GM23338 (cell line): ENCODE measurements around the gene CYP2W1. TPM values are rescaled to one million over a fixed set of nuclear protein-coding genes. Genes with fewer than 3 reads are reported as not detected.
A peak's percentile ranks its signal among the peaks of the same experiment; 100 is the strongest.

Experiments
- ATAC-seq: fragments of 200-7000 bp; cut with Tn5 transposase; 3 replicates; pipeline ENCODE4 v1.9.1; 2020
- DNase-seq: peaks from one replicate; pipeline ENCODE4 v3.0.0-alpha.2; 2015; ENCODE audit warnings: low spot score
- H2AFZ ChIP-seq: fragments of 200-600 bp; sonication (generic); 2 replicates; pipeline ENCODE4 v1.8.0; 2016; ENCODE audit warnings: antibody characterized with exemption, mild to moderate bottlenecking, moderate library complexity
- H3F3A ChIP-seq: fragments of 200-600 bp; sonication (generic); replicated peaks from 2 replicates; pipeline ENCODE4 v1.8.0; 2017; ENCODE audit warnings: antibody characterized with exemption, mixed run types, low read depth
- H3K27ac ChIP-seq: fragments of 200-600 bp; sonication (generic); 2 replicates; pipeline ENCODE4 v1.6.1; 2016; ENCODE audit warnings: low read depth
- H3K27me3 ChIP-seq: fragments of 200-600 bp; sonication (generic); 2 replicates; pipeline ENCODE4 v1.8.0; 2016; ENCODE audit warnings: mild to moderate bottlenecking, mixed run types, moderate library complexity; ENCODE audit not compliant: insufficient read depth
- H3K36me3 ChIP-seq: fragments of 200-600 bp; sonication (generic); 2 replicates; pipeline ENCODE4 v1.8.0; 2016; ENCODE audit warnings: mild to moderate bottlenecking; ENCODE audit not compliant: insufficient read depth
- H3K4me1 ChIP-seq: fragments of 200-600 bp; sonication (generic); 2 replicates; pipeline ENCODE4 v1.8.0; 2016; ENCODE audit warnings: mild to moderate bottlenecking, moderate library complexity; ENCODE audit not compliant: insufficient read depth
- H3K4me2 ChIP-seq: fragments of 200-600 bp; sonication (generic); 2 replicates; pipeline ENCODE4 v1.7.1; 2017; ENCODE audit warnings: mixed run types
- H3K4me3 ChIP-seq: fragments of 200-600 bp; sonication (generic); 2 replicates; pipeline ENCODE4 v1.6.1; 2016; ENCODE audit warnings: mixed run types
- H3K79me2 ChIP-seq: fragments of 200-600 bp; sonication (generic); replicated peaks from 2 replicates; pipeline ENCODE4 v1.8.0; 2017; ENCODE audit warnings: mild to moderate bottlenecking; ENCODE audit not compliant: insufficient read depth
- H3K9me2 ChIP-seq: fragments of 200-600 bp; sonication (generic); 2 replicates; pipeline ENCODE4 v1.8.0; 2017; ENCODE audit not compliant: insufficient read depth
- H4K20me1 ChIP-seq: fragments of 200-600 bp; sonication (generic); replicated peaks from 2 replicates; pipeline ENCODE4 v1.8.0; 2017; ENCODE audit warnings: mild to moderate bottlenecking; ENCODE audit not compliant: insufficient read depth
- H3K27ac Mint-ChIP-seq: 2 replicates; pipeline ENCODE4 v1.8.0; 2020; ENCODE audit warnings: inconsistent platforms, mild to moderate bottlenecking, moderate library complexity, mixed read lengths
- H3K27me3 Mint-ChIP-seq: 3 replicates; pipeline ENCODE4 v1.8.0; 2022; ENCODE audit warnings: low read depth, mild to moderate bottlenecking, moderate library complexity, mixed read lengths, inconsistent platforms; ENCODE audit not compliant: insufficient read depth, poor library complexity
- H3K36me3 Mint-ChIP-seq: 3 replicates; pipeline ENCODE4 v1.8.0; 2021; ENCODE audit warnings: low read depth, mild to moderate bottlenecking, inconsistent platforms, moderate library complexity, mixed read lengths
- H3K4me1 Mint-ChIP-seq: 3 replicates; pipeline ENCODE4 v1.8.0; 2020; ENCODE audit warnings: mild to moderate bottlenecking, inconsistent platforms, mixed read lengths
- H3K4me3 Mint-ChIP-seq: 3 replicates; pipeline ENCODE4 v1.8.0; 2021; ENCODE audit warnings: moderate library complexity, mild to moderate bottlenecking, inconsistent platforms, mixed read lengths
- H3K9me3 Mint-ChIP-seq: 3 replicates; pipeline ENCODE4 v1.8.0; 2020; ENCODE audit warnings: moderate library complexity, mild to moderate bottlenecking, inconsistent platforms, mixed read lengths
- CREB1 ChIP-seq: fragments of 250-450 bp; sonication (Bioruptor Pico); IDR thresholded peaks from 2 replicates; pipeline ENCODE4 v1.5.0; 2020; ENCODE audit warnings: low read depth, mild to moderate bottlenecking, moderate library complexity
- ETS1 ChIP-seq: IDR thresholded peaks from 2 replicates; pipeline ENCODE4 v1.6.1; 2016; ENCODE audit warnings: antibody characterized with exemption
- EZH2 ChIP-seq: fragments of 200-600 bp; sonication (generic); IDR thresholded peaks from one replicate; pipeline ENCODE4 v1.8.0; 2017; ENCODE audit warnings: antibody characterized with exemption, mild to moderate bottlenecking, low read depth; ENCODE audit not compliant: unreplicated experiment
- EZH2phosphoT487 ChIP-seq: fragments of 200-600 bp; sonication (generic); IDR thresholded peaks from one replicate; pipeline ENCODE4 v1.8.1; 2018; ENCODE audit warnings: antibody characterized with exemption; ENCODE audit not compliant: unreplicated experiment
- JUNB ChIP-seq: IDR thresholded peaks from one replicate; pipeline ENCODE4 v1.6.1; 2016; ENCODE audit warnings: antibody characterized with exemption; ENCODE audit not compliant: unreplicated experiment
- NANOG ChIP-seq: IDR thresholded peaks from 2 replicates; pipeline ENCODE4 v1.6.1; 2016; ENCODE audit warnings: antibody characterized with exemption, borderline replicate concordance
- POLR2AphosphoS5 ChIP-seq: IDR thresholded peaks from 2 replicates; pipeline ENCODE4 v1.6.1; 2016; ENCODE audit warnings: antibody characterized with exemption, low read depth
- REST ChIP-seq: IDR thresholded peaks from one replicate; pipeline ENCODE4 v1.6.1; 2018; ENCODE audit warnings: antibody characterized with exemption; ENCODE audit not compliant: unreplicated experiment
- STAT1 ChIP-seq: IDR thresholded peaks from one replicate; pipeline ENCODE4 v1.6.1; 2016; ENCODE audit warnings: antibody characterized with exemption; ENCODE audit not compliant: unreplicated experiment
- ZNF114 ChIP-seq: fragments of 250-450 bp; sonication (Bioruptor Pico); IDR thresholded peaks from 2 replicates; pipeline ENCODE4 v1.5.0; 2020; ENCODE audit warnings: mild to moderate bottlenecking, moderate library complexity
- ZNF331 ChIP-seq: fragments of 250-450 bp; sonication (Bioruptor Pico); IDR thresholded peaks from 2 replicates; pipeline ENCODE4 v1.5.0; 2020; ENCODE audit warnings: low read depth, mild to moderate bottlenecking, moderate library complexity
- polyA plus RNA-seq: library from polyadenylated mRNA; unstranded; fragments of >200 nt; fragmentation: Nextera tagmentation; extraction: Ambion mirVana; gene quantifications from 2 replicates; pipeline ENCODE4 v1.2.1, GENCODE V29; 2016
- total RNA-seq: library from RNA; depleted of rRNA; stranded (reverse); fragments of >200 nt; shearing (Covaris generic); gene quantifications from 2 replicates; pipeline ENCODE4 v1.2.3, GENCODE V29; 2014
- TF ChIP-seq, protein P1 (sequence below), 2 experiments: fragments of 200-600 bp in 1 of 2; sonication (generic) in 1 of 2; conservative IDR thresholded peaks; 2 replicates each; pipeline versions ENCODE4 v1.5.1 to v1.6.1; 2016 to 2017; ENCODE audit warnings: antibody characterized with exemption in 2 of 2, low read depth in 2 of 2, mild to moderate bottlenecking in 2 of 2, moderate library complexity in 1 of 2

Gene CYP2W1
- total and polyA plus RNA-seq, 2 experiments from 2014 or later = not detected

- H3F3A ChIP-seq = peaks cover 13% of the 10 kb centered on the region; the same call in 1 of the 2 replicates
- H3K27me3 Mint-ChIP-seq = peaks cover 4% of the 10 kb centered on the region
- no peak for TF ChIP-seq STAT1
- TF ChIP-seq ZNF114 (CRISPR knock-in tag) = no peak
- no peak for TF ChIP-seq ZNF331
- H3K9me3 Mint-ChIP-seq = no peaks in the 10 kb centered on the region
- H3K4me2 ChIP-seq = no peak overlapping the region
- ATAC-seq (no peak), DNase-seq (no peak)
- H4K20me1 ChIP-seq = peaks cover 24% of the 10 kb centered on the region
- H3K4me1 Mint-ChIP-seq = no peaks in the 10 kb centered on the region; the same call in 2 of the 3 replicates
- H3K36me3 ChIP-seq = peaks cover 18% of the 10 kb centered on the region
- H3K4me1 ChIP-seq = peaks cover 9% of the 10 kb centered on the region; the same call in 1 of the 2 replicates
- no peaks in the 10 kb centered on the region for H3K27me3 ChIP-seq
- H3K4me3 ChIP-seq = no peak overlapping the region
- H3K79me2 ChIP-seq = peaks cover 48% of the 10 kb centered on the region
- peak overlapping the region; percentile 27; the same call in 2 of the 3 replicates for H3K4me3 Mint-ChIP-seq
- H3K27ac ChIP-seq = no peak overlapping the region
- no peak overlapping the region for H3K27ac Mint-ChIP-seq
- no peak overlapping the region for H2AFZ ChIP-seq
- H3K36me3 Mint-ChIP-seq = peaks cover 33% of the 10 kb centered on the region
- no peaks in the 10 kb centered on the region for H3K9me2 ChIP-seq
Observed at GRCh38 chr7:973312-973711, 9.7 kb upstream of the CYP2W1 start.

GRCh38 chr7:974172-974571, 8.8 kb upstream of the CYP2W1 start:
- peaks cover 9% of the 10 kb centered on the region; the same call in 1 of the 2 replicates for H3K4me1 ChIP-seq
- Mint-ChIP-seq H3K27ac (no peak overlapping the region), H3K27me3 (peaks cover 4% of the 10 kb centered on the region), H3K4me1 (no peaks in the 10 kb centered on the region; the same call in 2 of the 3 replicates), H3K9me3 (no peaks in the 10 kb centered on the region; the same call in 2 of the 3 replicates), H3K4me3 (peak overlapping the region; percentile 91), H3K36me3 (peaks cover 25% of the 10 kb centered on the region)
- H3K79me2 ChIP-seq = peaks cover 48% of the 10 kb centered on the region
- peaks cover 24% of the 10 kb centered on the region for H4K20me1 ChIP-seq
- peaks cover 18% of the 10 kb centered on the region for H3K36me3 ChIP-seq
- H3K9me2 ChIP-seq = no peaks in the 10 kb centered on the region
- H3K4me3 ChIP-seq = peak overlapping the region; percentile 91
- DNase-seq = no peak
- H3F3A ChIP-seq = peaks cover 12% of the 10 kb centered on the region; the same call in 1 of the 2 replicates
- no peak for ATAC-seq
- no peak overlapping the region for H2AFZ ChIP-seq
- no peak overlapping the region for H3K27ac ChIP-seq
- no peaks in the 10 kb centered on the region for H3K27me3 ChIP-seq
- peak overlapping the region; percentile 94 for H3K4me2 ChIP-seq
- TF ChIP-seq ETS1 = no peak
- no peak for TF ChIP-seq NANOG
- no peak for TF ChIP-seq ZNF114 (CRISPR knock-in tag)
- no peak for TF ChIP-seq EZH2
- no peak for TF ChIP-seq REST
- no peak for TF ChIP-seq ZNF331
- TF ChIP-seq JUNB = no peak
- no peak for TF ChIP-seq EZH2phosphoT487
- TF ChIP-seq CREB1 (CRISPR knock-in tag) = no peak
- TF ChIP-seq, protein P1, sequence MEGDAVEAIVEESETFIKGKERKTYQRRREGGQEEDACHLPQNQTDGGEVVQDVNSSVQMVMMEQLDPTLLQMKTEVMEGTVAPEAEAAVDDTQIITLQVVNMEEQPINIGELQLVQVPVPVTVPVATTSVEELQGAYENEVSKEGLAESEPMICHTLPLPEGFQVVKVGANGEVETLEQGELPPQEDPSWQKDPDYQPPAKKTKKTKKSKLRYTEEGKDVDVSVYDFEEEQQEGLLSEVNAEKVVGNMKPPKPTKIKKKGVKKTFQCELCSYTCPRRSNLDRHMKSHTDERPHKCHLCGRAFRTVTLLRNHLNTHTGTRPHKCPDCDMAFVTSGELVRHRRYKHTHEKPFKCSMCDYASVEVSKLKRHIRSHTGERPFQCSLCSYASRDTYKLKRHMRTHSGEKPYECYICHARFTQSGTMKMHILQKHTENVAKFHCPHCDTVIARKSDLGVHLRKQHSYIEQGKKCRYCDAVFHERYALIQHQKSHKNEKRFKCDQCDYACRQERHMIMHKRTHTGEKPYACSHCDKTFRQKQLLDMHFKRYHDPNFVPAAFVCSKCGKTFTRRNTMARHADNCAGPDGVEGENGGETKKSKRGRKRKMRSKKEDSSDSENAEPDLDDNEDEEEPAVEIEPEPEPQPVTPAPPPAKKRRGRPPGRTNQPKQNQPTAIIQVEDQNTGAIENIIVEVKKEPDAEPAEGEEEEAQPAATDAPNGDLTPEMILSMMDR (conservative IDR thresholded peaks at IDR 0.05; ENCODE audit: low read depth in 2 of 2) = no peak
- TF ChIP-seq POLR2AphosphoS5 = no peak
- no peak for TF ChIP-seq STAT1
